GM18517 (cell line): Measurements from ENCODE around the gene CADM2.
"Not testable (repeated sequence)": the region's sequence is repeated elsewhere in the genome, so short reads cannot be mapped to it uniquely, and the experiment has no call there.

Experiments
- ATAC-seq: cut with Tn5 transposase; IDR thresholded peaks from one replicate; pipeline ENCODE4 v1.9.1; 2021; ENCODE audit warnings: mild to moderate bottlenecking, moderate library complexity; ENCODE audit not compliant: unreplicated experiment

Gene CADM2

DNA sequence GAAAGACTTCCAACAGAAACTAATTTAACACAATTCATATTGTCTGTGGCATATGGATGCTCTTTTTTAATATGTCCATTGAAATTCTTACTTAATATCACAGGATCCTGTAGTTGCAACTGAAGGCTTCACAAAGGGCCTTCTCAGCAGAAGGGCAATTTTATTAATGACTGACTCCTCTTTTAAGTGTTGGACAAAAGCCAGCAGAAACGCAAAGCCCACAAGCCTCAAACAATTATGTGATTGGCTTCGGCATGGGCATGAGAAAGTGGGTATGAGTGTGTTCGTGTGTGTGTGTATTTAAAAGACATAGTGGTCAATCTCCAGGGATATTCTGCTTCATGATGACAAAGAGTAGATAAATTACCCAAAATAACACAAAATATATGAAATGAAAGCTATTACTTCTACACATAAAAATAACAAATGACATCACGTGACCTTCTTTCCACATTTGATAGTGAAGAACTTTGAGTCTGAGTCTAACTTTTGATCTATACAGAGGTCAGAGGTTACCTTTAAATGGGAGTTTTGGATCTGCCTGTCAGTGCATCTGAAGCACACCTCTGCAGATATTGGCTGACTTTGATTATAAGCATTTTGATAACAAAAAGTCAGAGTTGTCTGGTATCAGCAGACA is 496.9 kb downstream of the CADM2 start:
- ATAC-seq = no peak

DNA sequence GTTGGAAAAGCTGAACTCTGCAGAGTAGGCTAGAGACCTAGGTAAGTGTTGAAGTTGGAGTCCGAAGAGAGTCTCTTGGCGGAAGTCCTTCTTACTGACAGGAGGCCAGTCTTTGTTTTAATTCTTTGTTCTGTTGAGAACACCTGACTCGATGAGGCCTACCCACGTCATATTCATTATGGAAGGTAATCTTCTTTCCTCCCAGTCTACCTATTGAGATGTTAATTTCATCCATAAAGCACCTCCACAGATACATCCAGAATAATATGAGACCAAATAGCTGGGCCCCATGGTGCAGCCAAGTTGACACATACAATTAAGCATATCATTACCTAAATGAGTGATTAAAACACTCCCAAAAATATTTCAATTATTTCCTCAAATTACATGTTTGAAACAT is 515.5 kb downstream of the CADM2 start:
- no peak for ATAC-seq

DNA sequence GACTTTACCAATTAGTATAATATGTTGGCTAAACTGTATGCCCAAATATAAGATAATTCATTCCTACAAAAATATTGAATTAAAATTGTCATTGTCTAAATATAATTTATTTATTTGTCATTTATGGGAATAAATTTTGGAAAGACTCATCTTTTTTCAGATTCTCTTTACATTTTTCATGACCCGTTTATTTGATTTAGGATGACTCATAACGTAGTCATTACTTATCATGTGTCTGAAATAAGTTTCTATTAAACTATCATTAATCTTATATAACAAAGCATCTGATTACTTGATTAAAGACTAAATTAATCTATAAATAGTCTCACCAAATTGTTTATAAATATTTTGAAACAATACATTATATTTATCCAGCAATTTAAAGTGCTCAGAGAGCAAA is 516.6 kb downstream of the CADM2 start:
- no peak for ATAC-seq

DNA sequence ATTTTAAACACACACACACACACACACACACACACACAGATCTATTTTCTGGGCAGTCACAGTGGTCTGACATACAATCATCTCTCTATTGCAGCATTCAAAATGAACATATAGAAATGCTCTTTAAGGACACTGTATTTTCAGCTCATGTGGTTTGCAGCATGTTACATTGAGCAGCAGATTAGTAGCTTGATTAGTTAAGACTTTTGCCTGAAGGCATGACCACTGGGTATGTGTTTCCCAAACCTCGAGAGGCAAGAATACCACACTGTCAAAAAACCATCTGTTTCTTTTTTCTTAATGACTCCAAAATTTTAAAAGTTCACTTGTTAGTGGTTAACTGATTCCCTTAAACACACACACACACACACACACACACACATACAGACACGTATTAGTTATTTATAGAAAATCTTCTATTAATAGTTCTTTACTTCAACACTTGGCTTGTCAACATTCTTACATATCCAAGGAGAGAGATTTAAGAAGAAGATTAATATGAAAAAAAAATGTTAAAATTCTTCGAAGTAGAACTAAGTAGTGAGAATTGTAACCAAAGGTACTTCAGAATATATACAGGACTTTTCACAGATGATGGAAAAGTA is 518.2 kb downstream of the CADM2 start:
- ATAC-seq = no peak

DNA sequence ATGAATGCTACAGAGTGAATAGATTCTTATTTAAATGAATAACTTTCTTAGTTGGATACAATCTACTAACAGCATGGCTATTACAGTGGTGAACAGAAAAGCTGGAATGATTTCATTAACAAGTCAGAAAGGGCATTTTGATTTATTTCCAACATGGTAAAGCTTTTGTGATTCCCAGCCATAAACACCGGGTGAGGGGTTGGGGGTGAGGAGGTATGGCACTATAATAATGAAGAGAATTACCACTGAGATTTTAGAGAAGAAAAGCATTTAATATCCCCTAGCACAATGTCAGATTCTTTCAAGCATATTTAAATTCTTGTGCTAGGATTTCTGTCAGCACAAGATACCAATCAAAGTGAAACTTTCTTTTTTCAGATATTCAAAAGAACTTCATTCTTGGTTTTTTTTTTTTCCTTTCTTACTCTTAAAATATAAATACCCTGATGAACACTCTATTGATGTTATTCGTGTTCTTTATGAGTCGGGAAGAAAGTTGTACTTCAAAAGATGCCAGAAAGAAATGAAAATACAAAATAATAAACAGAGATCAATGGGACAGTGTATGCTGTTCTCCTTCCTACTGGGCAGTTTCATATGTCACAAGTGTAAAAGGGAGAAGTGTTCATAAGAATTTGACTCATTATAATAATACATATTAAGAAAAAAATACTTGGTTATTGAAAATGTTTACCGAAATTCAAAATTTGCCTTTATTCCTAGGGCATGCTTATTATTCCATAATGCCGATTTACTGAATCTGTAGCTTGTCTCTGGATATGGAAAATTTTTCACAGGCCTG is 522.8 kb downstream of the CADM2 start:
- ATAC-seq = no peak

DNA sequence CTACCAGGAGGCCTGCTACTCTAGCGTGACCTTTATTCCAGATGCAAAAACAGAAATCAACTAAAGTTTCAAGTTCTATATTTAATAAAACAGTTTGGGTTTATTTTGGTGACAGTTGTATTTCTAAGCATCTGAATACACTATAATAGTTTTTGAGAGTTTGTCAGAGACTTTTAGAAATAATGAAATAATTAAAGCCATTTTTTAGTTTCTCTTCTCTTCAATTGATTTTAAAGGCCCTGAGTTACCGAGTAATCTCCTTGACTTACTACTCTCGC is 523.4 kb downstream of the CADM2 start:
- no peak for ATAC-seq

DNA sequence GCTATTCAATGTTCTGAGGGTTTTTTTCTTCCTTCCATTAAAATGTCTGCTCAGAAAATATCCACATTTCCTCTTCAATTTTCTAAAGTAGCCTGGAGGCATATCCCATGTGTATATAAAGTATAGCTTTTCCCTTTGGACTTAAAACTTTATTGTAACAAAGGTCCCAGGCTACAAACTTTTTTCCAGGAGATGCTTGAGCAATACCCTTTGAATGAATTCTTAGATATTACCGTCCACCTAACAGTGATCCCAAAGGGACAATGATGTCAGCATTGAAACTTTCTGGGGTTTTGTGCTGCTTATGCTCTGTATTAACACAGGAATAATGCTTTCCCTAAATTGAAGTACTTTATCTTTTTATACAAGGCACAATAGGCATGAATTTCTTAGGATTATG is 525.2 kb downstream of the CADM2 start:
- no peak for ATAC-seq

DNA sequence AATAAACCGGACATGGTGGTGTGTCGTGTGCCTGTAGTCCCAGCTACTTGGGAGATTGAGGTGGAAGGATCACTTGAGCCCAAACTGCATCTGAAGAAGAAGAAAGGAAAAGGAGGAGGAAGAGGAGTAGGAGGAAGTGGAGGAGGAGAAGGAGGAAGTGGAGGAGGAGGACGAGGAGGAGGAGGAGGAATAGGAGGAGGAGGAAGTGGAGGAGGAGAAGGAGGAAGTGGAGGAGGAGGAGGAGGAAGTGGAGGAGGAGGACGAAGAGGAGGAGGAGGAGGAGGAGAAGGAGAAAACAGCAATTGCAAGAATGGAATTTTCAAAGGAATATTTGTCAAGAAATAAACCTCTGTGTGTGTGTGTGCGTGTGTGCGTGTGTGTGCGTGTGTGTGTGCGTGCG is 528.6 kb downstream of the CADM2 start:
- ATAC-seq = no peak

DNA sequence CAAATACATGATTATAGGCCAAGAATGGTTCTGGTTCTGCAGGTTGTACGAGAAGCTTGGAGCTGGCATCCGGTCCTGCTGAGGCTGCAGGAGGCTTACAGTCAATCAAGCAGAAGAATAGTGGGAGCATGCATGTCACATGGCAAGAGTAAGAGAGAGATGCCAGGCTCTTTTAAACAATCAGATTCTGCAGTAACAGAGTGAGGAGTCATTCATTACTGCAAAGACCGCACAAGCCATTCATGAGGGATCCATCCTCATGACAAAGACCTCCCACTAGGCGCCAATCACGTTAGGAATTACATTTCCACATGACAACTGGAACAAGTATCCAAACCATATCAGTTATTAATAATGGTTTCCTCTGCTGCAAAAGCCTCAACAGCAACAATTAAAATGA is 536.8 kb downstream of the CADM2 start:
- ATAC-seq = no peak

DNA sequence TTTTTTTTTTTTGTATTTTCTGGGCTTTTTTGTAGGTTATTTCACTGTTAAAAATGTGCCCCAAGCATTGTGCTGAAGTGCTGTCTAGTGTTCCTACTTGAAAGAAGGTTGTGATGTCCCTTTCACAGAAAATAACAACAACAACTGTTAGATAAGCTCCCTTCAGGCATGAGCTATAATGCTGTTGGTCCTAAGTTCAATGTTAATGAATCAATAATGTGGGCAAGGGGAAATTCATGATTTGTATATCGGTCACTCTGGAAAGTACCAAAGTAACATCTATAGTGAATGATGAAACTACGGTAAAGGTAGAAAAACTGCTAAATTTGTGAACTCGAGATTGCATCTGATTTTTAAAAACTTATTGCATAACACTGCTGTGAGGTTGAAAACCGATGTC is 539.4 kb downstream of the CADM2 start:
- no peak for ATAC-seq

DNA sequence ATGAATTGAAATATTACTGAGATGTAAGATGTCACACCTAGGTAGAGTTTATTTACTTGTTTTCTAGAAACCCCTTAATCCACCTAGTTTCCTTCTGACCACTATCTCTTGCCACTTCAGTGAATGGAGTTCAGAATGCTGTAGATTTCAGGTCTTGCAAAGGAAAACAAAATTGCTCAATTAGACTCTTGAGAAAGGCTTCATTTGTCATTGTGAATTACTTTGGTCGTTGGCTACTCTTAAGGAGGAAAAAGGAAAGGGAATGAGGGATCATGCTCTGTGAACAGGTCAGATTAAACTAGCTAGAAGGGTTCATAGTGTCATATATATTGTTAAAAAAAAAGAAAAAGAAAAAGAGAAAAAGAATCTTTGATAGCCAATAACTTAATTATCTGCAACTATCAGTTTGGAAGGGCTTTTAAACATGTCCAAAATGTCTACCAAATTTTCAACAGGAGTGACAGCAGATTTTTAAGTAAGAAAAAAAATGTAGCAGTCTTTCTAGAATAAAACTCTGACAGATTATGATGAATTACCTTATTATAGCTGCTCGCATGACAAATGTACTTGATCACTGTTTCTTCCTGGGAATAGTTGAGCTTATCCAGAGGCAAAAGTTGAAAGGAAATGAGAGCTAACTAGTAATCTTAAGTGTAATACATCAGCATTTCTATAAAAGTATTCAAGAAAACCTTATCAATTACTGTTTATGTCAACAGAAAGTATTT is 543.5 kb downstream of the CADM2 start:
- ATAC-seq = no peak

DNA sequence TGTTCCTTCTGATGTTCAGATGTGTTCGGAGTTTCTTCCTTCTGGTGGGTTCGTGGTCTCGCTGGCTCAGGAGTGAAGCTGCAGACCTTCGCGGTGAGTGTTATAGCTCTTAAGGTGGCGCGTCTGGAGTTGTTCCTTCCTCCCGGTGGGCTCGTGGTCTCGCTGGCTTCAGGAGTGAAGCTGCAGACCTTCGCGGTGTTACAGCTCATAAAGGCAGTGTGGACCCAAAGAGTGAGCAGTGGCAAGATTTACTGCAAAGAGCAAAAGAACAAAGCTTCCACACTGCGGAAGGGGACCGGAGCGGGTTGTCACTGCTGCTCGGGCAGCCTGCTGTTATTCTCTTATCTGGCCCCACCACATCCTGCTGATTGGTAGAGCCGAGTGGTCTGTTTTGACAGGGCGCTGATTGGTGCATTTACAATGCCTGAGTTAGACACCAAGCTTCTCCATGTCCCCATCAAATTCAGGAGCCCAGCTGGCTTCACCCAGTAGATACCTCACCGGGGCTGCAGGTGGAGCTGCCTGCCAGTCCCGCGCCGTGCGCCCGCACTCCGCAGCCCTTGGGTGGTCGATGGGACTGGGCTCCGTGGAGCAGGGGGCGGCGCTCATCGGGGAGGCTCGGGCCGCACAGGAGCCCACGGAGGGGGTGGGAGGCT is 545.5 kb downstream of the CADM2 start:
- ATAC-seq = not testable (repeated sequence)

DNA sequence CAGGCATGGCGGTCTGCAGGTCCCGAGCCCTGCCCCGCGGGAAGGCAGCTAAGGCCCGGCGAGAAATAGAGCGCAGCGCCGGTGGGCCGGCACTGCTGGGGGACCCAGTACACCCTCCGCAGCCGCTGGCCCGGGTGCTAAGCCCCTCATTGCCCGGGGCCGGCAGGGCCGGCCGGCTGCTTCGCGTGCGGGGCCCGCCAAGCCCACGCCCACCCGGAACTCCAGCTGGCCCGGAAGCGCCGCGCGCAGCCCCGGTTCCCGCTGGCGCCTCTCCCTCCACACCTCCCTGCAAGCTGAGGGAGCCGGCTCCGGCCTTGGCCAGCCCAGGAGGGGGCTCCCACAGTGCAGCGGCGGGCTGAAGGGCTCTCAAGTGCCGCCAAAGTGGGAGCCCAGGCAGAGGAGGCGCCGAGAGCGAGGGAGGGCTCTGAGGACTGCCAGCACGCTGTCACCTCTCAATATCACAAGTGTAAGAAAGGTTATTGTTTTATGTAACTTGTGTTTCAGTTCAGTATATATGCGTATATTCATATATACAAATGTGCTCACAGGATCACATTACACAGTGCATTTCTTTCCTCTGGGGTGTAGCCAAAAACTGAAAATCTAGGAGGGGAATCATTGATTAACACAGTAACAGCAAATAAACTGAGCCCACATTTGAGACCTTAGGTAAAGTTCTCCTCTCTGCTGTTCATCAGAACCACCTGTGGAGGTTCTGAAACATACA is 546.2 kb downstream of the CADM2 start:
- ATAC-seq = not testable (repeated sequence)

DNA sequence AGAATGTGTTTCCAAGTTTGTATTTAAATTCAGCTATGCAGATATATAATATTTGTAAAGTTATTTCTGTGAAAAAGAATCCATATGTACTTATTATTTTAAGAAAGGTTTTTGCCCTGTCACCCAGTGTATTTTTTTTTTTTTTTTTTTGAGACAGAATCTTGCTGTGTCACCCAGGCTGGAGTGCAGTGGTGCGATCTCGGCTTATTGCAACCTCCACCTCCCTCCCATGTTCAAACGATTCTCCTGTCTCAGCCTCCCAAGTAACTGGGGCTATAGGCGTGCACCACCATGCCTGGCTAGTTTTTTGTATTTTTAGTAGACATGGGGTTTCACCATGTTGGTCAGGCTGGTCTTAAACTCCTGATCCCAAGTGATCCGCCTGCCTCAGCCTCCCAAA is 548.3 kb downstream of the CADM2 start:
- ATAC-seq = not testable (repeated sequence)

DNA sequence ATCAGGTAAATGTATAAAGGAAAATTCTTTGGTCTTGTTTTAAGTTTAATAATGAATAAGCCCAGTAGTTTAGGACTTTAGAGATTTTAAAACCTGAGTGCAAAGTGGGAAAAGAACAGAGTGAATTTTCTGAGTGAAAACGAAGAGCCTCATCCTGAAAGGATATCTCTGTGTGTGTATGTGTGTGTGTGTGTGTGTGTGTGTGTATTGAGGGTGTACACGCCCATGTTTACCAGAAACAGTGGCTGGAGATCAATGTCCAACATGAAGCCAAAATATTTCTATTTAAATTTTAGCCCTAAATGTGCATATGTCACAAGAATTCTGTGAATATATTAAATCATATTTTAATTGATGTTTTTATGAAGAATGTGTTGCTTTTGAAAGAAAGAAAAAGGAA is 549.9 kb downstream of the CADM2 start:
- no peak for ATAC-seq

DNA sequence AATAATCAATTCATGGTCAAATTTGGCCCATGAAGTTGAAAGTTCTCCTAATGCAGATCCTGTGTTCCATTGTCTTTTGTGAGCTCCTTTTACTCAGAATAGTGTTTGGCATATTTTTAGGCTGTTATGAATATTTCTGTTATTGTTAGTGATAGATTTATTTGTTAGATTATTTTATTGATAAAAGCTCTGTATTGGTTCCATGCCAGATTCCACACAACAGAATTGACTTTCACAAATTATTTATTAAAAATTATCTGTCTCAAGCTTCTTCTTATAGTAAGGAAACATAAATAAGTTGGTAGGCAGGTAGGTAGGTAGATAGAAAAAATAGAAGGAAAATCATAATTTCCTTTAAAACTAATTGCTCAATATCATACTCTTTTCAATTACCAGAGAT is 557.4 kb downstream of the CADM2 start:
- ATAC-seq = no peak

DNA sequence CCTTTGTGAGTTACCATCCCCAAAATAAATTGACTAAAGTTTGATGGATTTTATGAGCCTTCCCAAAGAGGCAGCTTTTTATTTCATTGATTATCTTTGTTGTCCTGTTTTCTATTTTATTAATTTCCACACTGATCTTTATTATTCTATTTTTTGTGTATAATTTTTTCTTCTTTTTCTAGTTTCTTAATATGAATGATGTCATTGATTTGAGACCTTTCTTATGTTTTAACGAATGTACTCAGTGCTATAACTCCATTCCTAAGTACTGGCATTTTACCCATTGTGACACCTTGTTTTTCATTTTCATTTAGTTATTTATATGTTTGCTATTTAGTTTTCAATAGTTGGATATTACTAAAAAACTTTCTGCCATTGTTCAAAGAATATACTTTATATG is 565.3 kb downstream of the CADM2 start:
- ATAC-seq = no peak

DNA sequence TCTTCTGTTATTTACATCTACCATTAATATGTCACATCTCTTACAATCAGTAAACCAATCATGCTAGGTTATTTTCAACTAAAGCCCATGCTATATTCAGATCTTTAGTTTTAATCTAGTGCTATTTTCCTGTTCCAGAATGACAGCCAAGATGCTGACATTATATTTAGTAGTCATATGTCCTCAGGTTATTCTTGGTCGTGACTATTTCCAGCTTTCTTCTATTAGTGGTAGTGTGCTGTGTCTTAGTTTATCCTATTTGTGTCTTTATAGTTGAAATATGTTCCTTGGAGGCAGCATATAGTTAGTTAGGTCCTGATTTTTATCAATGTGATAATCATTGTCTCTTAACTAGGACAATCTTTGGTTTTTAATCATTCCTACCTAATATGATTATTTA is 566.5 kb downstream of the CADM2 start:
- no peak for ATAC-seq

DNA sequence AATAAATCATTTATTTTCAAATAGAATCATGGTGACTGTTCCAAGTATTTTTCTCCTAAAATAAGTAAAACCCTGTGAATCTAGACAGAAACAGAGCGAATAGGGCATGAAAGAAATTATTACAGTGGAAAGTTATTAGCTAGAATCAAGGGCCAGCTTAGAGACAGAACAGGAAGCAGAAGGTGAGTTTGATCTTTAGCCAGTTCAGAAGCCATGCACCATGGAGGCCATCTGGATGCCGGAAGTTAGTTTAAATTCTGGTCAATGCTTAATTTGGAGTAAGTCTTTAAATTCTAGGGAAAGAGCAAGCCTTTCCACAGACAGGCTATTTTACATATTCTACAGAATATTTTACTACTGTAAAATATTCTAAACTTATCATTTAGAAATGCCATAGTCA is 574.8 kb downstream of the CADM2 start:
- ATAC-seq = no peak

DNA sequence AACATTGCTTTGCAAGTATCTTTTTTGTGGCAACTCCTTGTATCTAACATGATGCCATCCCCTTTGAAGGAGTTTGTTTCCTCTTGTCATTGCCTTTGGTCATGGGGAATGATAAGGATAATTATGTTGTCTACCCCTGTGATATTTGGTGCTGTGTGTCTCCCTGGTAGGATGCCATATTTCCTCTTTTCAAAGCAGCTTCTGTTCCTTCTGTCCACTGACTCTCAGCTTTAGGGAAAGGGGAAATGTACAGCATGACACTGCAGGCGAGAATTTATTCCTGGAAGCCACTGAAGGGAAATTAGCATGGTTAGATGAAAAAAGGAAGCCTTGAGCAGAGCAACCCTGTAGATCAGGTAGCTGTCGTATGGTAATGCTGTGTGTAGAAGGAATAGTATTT is 576.7 kb downstream of the CADM2 start:
- no peak for ATAC-seq

DNA sequence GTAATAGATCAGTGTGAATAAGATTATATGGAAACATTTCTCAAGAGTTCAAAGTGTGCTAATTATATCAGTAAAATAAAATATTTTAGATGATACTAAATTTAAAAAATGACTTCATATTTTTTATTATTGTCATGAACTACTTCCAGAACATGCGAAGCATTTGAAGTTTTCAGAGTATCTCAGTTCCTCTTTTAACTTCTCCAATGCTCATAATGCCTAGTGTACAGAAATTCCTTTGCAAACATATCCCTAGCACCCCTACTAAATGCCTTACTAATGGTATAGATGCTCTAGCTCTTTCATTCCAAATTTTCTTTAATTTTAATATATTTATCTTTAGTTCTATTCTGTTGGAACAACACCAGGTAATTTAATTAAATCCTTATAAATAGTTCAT is 580.4 kb downstream of the CADM2 start:
- no peak for ATAC-seq
